LNCaP clone FGC (cell line): ENCODE data around the gene EHHADH.
"Not testable (repeated sequence)": the region's sequence is repeated elsewhere in the genome, so short reads cannot be mapped to it uniquely, and the experiment has no call there.

ENCODE experiments used
- DNase-seq: peaks from one replicate; pipeline ENCODE4 v3.0.0-alpha.2; 2011; ENCODE audit warnings: low read depth
- H3K4me3 ChIP-seq: 2 replicates; pipeline ENCODE4 v1.5.1; 2011; ENCODE audit warnings: mild to moderate bottlenecking, low read depth, low read length, control low read depth
- CTCF ChIP-seq: IDR thresholded peaks from 2 replicates; pipeline ENCODE4 v1.5.1; 2012; ENCODE audit warnings: mild to moderate bottlenecking; ENCODE audit not compliant: control insufficient read depth, insufficient read depth; ENCODE audit errors: extremely low read depth

EHHADH gene

GRCh38 chr3:185251272-185251671 is 2.6 kb downstream of the EHHADH start:
- H3K4me3 ChIP-seq, result no peak overlapping the region
- no peak for DNase-seq
- no peak for TF ChIP-seq CTCF

GRCh38 chr3:185250653-185251052 is 3.2 kb downstream of the EHHADH start:
- DNase-seq, result no peak
- TF ChIP-seq CTCF, result no peak
- no peak overlapping the region for H3K4me3 ChIP-seq

- no peak for DNase-seq
- no peak for TF ChIP-seq CTCF
- H3K4me3 ChIP-seq, result no peak overlapping the region
Measured at GRCh38 chr3:185250247-185250646, 3.6 kb downstream of the EHHADH start.

- H3K4me3 ChIP-seq, result no peak overlapping the region
- no peak for TF ChIP-seq CTCF
- DNase-seq, result no peak
Measured at GRCh38 chr3:185242642-185243041, 11.2 kb downstream of the EHHADH start.

GRCh38 chr3:185236969-185237368 is 16.9 kb downstream of the EHHADH start:
- H3K4me3 ChIP-seq, result no peak overlapping the region
- no peak for DNase-seq
- no peak for TF ChIP-seq CTCF

GRCh38 chr3:185233328-185233727 is 20.5 kb downstream of the EHHADH start:
- no peak for DNase-seq
- H3K4me3 ChIP-seq, result no peak overlapping the region
- no peak for TF ChIP-seq CTCF

- DNase-seq, H3K4me3 ChIP-seq: not testable (repeated sequence)
Measured at GRCh38 chr3:185226526-185226925, 27.3 kb downstream of the EHHADH start.

- no peak for TF ChIP-seq CTCF
- DNase-seq, result no peak
- no peak overlapping the region for H3K4me3 ChIP-seq
Measured at GRCh38 chr3:185225523-185225922, 28.3 kb downstream of the EHHADH start.
